Fibroblast of lung (primary cell): ENCODE results near the gene TUBB4B.

Source experiments
- CTCF ChIP-seq, 2 donors: IDR thresholded peaks in 1 of 2; conservative IDR thresholded peaks in 1 of 2; 1 replicate in 1 of 2; 2 replicates in 1 of 2; pipeline ENCODE4 v1.5.1; 2011 to 2012; ENCODE audit warnings: low read length in 2 of 2, control low read depth in 1 of 2, inconsistent platforms in 1 of 2, low read depth in 1 of 2, mild to moderate bottlenecking in 1 of 2
- EZH2 ChIP-seq: IDR thresholded peaks from 2 replicates; pipeline ENCODE4 v1.5.1; 2012; ENCODE audit warnings: low read length, control low read depth, mild to moderate bottlenecking; ENCODE audit errors: missing control alignments

GRCh38 chr9:137276473-137277328 lies 35.6 kb downstream of the TUBB4B start:
- TF ChIP-seq CTCF (conservative IDR thresholded peaks at IDR 0.05 in 1 of 2, IDR thresholded peaks at IDR 0.05 in 1 of 2; ENCODE audit: low read depth in 1 of 2, low read length in 2 of 2) (no peak), EZH2 (no peak)
